ENCODE measurements around the gene MUC6.
A peak's percentile ranks its signal among the peaks of the same experiment; 100 is the strongest.

Gene MUC6

DNA sequence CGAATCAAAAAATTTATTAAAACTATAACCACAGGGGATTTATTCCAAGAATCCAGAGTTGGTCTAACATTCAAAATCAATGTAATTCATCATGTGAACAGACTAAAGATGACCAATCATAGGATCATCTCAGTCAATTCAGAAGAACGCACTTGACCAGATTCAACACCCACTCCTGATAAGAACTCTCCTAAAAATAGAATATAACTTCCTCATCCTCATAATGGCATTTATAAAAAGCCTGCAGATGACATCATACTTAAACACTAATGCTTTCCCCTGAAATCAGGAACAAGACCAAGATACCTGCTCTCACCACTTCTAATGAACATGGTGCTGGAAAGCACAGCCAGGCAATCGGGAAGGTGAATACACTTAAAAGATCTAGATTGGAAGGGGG is 27.6 kb upstream of the MUC6 start:
- no peak for ATAC-seq
- TF ChIP-seq RARB (CRISPR knock-in tag; IDR thresholded peaks at IDR 0.05) (no peak), ZNF8 (CRISPR knock-in tag; IDR thresholded peaks at IDR 0.05) (no peak), ZFP3 (CRISPR knock-in tag; IDR thresholded peaks at IDR 0.05) (no peak), OSR1 (CRISPR knock-in tag; IDR thresholded peaks at IDR 0.05) (no peak), POU6F1 (CRISPR knock-in tag; IDR thresholded peaks at IDR 0.05; ENCODE audit: borderline replicate concordance, low read depth) (no peak), ZFP30 (CRISPR knock-in tag; IDR thresholded peaks at IDR 0.05) (no peak), TOX (CRISPR knock-in tag; IDR thresholded peaks at IDR 0.05; ENCODE audit: borderline replicate concordance) (no peak), SNAI2 (CRISPR knock-in tag; IDR thresholded peaks at IDR 0.05) (no peak), ZC3H10 (CRISPR knock-in tag; IDR thresholded peaks at IDR 0.05) (no peak), ZNF565 (CRISPR knock-in tag; conservative IDR thresholded peaks at IDR 0.05; ENCODE audit: low read depth) (no peak), ESRRG (CRISPR knock-in tag; IDR thresholded peaks at IDR 0.05) (no peak), TCF4 (CRISPR knock-in tag; IDR thresholded peaks at IDR 0.05; ENCODE audit: borderline replicate concordance) (no peak), GLIS3 (CRISPR knock-in tag; IDR thresholded peaks at IDR 0.05) (no peak), CREB5 (CRISPR knock-in tag; IDR thresholded peaks at IDR 0.05; ENCODE audit: low read depth) (no peak), PATZ1 (CRISPR knock-in tag; IDR thresholded peaks at IDR 0.05; ENCODE audit: borderline replicate concordance) (no peak), ISL1 (CRISPR knock-in tag; IDR thresholded peaks at IDR 0.05) (no peak), ARNTL (CRISPR knock-in tag; IDR thresholded peaks at IDR 0.05; ENCODE audit: borderline replicate concordance, low read depth) (no peak), CSDC2 (CRISPR knock-in tag; IDR thresholded peaks at IDR 0.05) (no peak)
- TF ChIP-seq, protein P1, sequence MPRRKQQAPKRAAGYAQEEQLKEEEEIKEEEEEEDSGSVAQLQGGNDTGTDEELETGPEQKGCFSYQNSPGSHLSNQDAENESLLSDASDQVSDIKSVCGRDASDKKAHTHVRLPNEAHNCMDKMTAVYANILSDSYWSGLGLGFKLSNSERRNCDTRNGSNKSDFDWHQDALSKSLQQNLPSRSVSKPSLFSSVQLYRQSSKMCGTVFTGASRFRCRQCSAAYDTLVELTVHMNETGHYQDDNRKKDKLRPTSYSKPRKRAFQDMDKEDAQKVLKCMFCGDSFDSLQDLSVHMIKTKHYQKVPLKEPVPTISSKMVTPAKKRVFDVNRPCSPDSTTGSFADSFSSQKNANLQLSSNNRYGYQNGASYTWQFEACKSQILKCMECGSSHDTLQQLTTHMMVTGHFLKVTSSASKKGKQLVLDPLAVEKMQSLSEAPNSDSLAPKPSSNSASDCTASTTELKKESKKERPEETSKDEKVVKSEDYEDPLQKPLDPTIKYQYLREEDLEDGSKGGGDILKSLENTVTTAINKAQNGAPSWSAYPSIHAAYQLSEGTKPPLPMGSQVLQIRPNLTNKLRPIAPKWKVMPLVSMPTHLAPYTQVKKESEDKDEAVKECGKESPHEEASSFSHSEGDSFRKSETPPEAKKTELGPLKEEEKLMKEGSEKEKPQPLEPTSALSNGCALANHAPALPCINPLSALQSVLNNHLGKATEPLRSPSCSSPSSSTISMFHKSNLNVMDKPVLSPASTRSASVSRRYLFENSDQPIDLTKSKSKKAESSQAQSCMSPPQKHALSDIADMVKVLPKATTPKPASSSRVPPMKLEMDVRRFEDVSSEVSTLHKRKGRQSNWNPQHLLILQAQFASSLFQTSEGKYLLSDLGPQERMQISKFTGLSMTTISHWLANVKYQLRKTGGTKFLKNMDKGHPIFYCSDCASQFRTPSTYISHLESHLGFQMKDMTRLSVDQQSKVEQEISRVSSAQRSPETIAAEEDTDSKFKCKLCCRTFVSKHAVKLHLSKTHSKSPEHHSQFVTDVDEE (CRISPR knock-in tag; IDR thresholded peaks at IDR 0.05): no peak
- TF ChIP-seq, protein P2, sequence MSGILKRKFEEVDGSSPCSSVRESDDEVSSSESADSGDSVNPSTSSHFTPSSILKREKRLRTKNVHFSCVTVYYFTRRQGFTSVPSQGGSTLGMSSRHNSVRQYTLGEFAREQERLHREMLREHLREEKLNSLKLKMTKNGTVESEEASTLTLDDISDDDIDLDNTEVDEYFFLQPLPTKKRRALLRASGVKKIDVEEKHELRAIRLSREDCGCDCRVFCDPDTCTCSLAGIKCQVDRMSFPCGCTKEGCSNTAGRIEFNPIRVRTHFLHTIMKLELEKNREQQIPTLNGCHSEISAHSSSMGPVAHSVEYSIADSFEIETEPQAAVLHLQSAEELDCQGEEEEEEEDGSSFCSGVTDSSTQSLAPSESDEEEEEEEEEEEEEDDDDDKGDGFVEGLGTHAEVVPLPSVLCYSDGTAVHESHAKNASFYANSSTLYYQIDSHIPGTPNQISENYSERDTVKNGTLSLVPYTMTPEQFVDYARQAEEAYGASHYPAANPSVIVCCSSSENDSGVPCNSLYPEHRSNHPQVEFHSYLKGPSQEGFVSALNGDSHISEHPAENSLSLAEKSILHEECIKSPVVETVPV (CRISPR knock-in tag; IDR thresholded peaks at IDR 0.05): no peak

- no peak for TF ChIP-seq ZFP3 (CRISPR knock-in tag; IDR thresholded peaks at IDR 0.05)
- no peak for ATAC-seq
These were observed 25.7 kb upstream of the MUC6 start for GRCh38 chr11:1062075-1062820.

DNA sequence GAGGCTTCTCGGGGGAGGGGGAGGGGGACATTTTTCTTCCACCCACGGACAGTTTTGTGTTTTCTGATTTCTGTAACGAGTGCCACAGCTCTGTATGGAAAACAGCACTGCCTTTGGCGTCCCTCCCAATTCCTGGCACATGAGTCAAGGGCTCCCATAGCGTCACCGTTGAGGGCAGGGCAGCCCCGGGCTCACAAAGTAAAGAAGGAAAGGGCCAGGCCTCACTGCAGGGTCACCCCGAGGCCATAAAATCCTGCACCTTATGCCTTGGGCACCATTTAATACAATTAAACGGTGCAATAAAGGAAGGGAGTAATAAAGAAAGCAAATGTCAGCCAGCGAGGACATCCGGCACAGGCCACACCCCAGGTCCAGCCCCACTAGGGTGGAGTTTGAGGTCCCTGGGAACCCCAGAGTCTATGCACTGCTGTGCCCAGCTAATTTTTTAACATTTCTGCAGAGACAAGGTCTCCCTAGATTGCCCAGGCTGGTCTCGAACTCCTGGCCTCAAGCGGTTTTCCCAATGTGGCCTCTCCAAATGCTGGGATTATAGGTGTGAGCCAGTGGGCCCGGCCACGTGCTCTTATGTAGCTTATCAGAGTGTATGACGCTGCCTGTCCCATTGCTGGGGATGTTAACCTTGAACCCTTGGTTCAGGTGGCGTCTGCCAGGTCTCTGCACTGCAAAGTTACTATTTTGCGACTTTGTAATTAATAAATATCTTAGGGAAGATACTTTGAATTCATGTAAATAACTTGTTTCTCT is 24.5 kb upstream of the MUC6 start:
- peak; percentile 72 for ATAC-seq
- TF ChIP-seq, protein P1 (CRISPR knock-in tag; IDR thresholded peaks at IDR 0.05): no peak
- TF ChIP-seq TCF4 (CRISPR knock-in tag; IDR thresholded peaks at IDR 0.05; ENCODE audit: borderline replicate concordance) (no peak), BACH2 (CRISPR knock-in tag; IDR thresholded peaks at IDR 0.05; ENCODE audit: borderline replicate concordance) (no peak), ARNTL (CRISPR knock-in tag; IDR thresholded peaks at IDR 0.05; ENCODE audit: borderline replicate concordance, low read depth) (no peak), ZFP30 (CRISPR knock-in tag; IDR thresholded peaks at IDR 0.05) (no peak), ISL1 (CRISPR knock-in tag; IDR thresholded peaks at IDR 0.05) (no peak), ZNF565 (CRISPR knock-in tag; conservative IDR thresholded peaks at IDR 0.05; ENCODE audit: low read depth) (no peak), SNAI2 (CRISPR knock-in tag; IDR thresholded peaks at IDR 0.05) (no peak), POU6F1 (CRISPR knock-in tag; IDR thresholded peaks at IDR 0.05; ENCODE audit: borderline replicate concordance, low read depth) (no peak), GLIS3 (CRISPR knock-in tag; IDR thresholded peaks at IDR 0.05) (no peak), CSDC2 (CRISPR knock-in tag; IDR thresholded peaks at IDR 0.05) (no peak)

Measured in SK-N-SH treated with all-trans-retinoic acid at 6 μM for 48 hours (cell line).